Activated CD8-positive, alpha-beta memory T cell treated with anti-CD3 and anti-CD28 coated beads for 1 hour (primary cell): ENCODE results near the gene UQCRC1.
"Not testable (repeated sequence)": the region's sequence is repeated elsewhere in the genome, so short reads cannot be mapped to it uniquely, and the experiment has no call there.

Source experiments
- DNase-seq, 2 donors: peaks; one replicate each; pipeline ENCODE4 v3.0.0-alpha.2; 2020; ENCODE audit warnings: low read depth in 1 of 2; ENCODE audit errors: extremely low read depth in 1 of 2

Gene UQCRC1

DNA sequence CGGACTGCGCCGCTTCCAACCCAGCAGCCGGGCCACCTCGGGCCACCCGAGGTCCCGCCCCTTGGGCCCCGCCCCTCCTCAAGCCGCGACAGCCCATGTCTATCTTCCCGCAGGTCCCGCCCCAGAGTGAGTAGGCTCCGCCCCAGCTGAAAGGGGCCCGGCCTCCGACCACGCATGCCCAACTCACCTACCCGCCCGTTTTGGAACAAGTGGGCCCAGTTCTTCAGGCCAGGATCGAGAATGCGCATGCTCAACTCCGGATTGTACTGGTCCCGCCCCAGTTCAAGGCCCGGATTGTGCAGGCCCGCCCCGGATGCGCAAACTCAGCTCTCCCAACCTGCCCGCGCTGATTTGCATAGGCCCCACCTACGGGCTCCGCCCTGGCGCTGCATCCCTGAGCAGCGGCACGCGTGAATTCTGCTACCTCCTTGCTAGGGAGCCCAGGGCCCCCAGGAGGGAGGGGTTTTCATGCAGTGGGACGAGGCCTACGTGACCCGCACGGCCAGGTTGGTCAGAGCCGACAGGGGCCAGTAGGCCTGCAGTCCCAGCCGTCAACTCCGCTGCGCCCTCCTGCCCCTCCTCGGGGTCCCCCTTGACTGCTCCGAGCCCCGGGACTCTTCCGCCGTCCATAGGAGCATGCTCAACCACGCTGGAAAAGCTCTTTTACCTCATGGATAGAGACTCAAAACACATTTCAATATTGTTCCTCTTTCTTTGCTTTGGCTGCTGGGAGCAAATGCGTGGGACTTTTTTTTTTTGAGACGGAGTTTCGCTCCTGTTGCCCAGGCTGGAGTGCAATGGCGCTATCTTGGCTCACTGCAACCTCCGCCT is 52.4 kb downstream of the UQCRC1 start, which contains the start of gene PFKFB4:
Gene PFKFB4, minus strand, starts transcription at position 8 of the 831 bp plus-strand sequence. CDS start 26 bp downstream, outside the sequence.
- DNase-seq: peak; percentile 99

DNA sequence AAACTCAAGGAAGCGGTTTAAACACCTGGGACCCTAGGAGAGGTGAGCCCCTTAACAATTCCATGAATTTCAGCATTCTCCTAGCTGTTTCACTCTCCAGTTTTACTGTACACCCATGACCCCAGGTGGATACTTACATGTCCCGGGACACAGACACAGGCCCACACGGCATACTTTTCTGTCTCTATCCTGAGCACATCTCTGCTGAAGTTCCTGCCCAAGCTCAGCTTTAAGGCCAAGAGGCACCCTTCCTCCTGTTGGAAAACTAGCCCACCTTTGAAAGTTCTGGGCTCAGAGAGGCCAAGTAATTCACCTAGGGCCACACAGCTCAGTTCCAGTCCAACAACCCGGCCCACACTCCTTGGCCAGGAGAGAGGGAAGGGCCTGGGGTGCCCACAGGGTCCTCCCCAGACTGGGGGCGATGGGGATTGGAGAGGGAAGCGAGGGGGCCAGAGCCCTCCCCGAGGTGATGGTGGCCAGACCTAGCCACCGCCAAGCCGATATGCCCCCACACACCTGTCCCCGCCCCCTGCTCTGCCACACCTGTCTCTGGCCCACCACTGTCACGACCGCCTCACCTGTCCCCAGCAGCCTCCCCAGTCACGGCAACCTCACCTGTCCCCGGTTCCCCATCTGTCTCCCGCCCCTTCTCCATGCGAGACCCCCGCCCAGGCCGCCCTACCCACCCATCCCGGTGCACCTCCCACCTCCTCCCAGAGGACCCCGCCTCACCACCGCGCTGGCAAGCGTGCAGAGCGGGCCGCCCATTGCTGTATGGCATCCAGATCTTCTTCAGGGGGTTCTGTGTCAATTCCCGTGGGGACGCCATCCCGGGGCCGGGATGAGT is 53.3 kb downstream of the UQCRC1 start:
- no peak for DNase-seq

DNA sequence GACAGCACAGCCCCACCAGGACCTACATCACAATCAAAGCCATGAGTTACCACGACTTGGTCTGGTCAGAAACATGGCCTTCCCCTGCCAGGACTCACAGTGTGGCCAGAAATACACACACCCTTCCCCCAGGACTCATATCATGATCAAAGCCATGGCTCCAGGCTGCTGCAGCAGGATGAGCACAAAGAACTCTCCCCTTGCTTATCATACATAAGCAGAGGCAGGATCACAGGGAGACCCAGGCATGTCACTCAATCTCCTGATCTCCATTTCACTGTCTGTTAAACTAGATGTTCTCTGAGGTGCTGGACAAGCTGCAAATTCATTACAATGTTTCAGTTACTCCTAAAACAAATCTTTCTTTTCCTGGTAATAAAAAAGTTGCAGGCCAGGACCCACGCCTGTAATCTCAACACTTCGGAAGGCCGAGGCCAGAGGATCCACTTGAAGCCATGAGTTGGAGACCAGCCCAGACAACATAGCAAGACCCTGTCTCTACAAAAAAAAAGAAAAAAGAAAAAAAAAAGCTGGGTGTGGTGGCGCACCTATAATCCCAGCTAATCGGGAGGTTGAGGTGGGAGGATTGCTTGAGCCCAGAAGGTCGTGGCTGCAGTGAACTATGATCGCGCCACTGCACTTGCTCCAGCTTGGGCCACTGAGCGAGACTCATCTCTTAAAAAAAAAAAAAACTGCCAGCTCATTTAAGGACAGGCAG is 54.1 kb downstream of the UQCRC1 start:
- no peak for DNase-seq

DNA sequence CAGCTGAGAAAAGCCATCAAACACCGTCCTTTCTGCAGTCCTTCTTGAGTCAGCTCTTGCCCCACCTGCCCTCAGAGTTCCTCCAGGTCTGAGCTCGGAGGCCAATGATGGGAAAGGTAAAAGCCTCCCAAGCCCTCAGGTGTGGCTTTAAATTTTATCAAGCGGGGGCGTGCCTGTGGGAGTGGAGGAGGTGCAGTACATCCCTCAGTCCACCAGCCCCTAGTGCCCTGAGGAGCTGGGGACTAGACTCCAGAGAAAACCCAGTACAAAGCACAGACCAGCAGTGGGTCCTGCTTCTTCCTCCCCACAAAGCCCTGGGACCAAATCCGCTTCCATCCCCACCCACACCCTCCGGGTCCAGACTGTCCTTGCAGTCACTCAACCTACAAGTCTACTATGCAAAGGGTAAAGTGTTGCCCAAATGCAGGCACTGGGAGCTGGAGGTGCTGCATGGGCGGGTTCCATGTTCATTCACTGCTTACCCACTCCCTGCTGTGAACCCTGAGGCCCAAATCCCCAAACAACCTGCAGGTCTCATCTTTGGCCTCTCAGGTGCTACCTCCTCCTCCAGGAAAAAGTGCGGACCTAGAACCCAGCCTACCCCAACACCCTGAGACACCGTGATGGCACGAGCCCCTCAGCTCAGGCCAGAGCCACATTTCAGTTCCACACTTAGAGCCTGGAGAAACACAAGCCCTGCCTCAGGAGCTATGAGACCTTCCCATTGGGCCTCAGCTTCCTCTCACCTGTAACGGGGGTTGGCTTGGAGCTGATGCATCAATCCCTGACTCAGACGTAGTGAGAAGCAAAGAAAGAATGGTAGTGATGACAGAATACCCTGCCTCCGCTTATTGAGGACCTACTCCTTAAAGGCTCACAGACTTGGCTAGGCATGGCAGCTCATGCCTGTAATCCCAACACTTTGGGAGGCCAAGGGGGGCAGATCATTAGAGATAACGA is 55.3 kb downstream of the UQCRC1 start:
- no peak for DNase-seq

- no peak for DNase-seq
Measured at GRCh38 chr3:48553361-48553760, 56.1 kb downstream of the UQCRC1 start.

DNA sequence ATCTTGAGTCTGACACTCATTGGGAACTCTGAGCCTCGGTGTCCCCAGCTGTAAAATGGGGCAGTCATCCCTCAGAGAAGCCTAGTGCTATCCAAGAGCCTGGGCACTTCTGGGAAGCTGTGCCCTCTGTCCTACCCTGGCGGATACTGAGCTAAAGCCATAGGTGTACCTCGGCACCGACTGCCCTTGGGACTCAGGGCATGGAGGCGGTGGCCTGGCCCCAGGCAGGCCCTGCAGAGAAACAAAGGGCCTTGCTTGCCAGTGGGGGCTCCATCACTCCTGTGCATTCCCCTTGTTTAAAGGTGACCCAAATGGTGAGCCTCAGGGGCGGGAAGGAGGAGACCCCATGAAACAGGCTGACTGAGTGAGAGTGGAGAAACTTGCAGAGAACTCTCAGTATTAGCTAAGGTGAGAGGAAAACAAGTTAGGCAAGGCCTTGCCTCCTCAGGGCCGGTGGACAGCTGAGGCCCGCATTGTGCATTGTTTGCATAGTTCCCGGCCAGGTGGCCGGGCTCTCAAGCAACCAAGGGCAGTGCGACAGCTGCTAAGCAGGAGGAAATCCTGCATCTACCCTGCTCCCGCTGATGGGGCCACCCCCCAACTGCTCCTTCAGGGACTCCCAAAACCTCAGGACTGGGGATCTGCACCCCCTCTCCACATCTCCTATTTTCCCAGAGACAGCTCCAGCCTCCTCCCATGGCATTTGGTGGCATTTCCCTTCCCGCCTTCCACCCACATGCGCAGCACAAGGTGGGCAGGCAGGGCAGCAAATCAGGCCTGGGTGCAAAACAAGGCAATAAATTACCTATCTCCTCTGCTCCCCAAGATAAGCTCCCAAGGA is 57.1 kb downstream of the UQCRC1 start:
- no peak for DNase-seq

DNA sequence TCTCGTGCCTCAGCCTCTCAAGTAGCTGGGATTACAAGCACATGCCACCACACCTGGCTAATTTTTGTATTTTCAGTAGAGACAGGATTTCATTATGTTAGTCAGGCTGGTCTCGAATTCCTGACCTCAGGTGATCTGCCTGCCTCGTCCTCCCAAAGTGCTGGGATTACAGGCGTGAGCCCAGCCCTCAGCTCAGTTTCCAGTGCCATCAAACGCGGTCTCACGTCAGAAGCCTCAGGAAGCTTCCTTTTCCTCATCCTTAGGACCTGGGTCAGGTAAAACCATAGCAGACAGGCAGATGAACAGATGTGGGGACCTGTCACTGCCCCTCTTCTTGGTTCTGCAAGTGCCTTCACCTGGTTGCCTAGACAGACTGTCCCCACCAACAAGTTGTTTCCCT is 57.8 kb downstream of the UQCRC1 start:
- DNase-seq: not testable (repeated sequence)
